NCI-H1105 treated with DMSO at 0.1 percent for 48 hours (cell line): ENCODE results near the gene DPYSL5.
A peak's percentile ranks its signal among the peaks of the same experiment; 100 is the strongest.
"Not testable (repeated sequence)": the region's sequence is repeated elsewhere in the genome, so short reads cannot be mapped to it uniquely, and the experiment has no call there.

Source experiments
- DNase-seq: peaks from one replicate; lab custom pipeline; 2025; lab: John Stamatoyannopoulos, UW

The DPYSL5 gene

DNA sequence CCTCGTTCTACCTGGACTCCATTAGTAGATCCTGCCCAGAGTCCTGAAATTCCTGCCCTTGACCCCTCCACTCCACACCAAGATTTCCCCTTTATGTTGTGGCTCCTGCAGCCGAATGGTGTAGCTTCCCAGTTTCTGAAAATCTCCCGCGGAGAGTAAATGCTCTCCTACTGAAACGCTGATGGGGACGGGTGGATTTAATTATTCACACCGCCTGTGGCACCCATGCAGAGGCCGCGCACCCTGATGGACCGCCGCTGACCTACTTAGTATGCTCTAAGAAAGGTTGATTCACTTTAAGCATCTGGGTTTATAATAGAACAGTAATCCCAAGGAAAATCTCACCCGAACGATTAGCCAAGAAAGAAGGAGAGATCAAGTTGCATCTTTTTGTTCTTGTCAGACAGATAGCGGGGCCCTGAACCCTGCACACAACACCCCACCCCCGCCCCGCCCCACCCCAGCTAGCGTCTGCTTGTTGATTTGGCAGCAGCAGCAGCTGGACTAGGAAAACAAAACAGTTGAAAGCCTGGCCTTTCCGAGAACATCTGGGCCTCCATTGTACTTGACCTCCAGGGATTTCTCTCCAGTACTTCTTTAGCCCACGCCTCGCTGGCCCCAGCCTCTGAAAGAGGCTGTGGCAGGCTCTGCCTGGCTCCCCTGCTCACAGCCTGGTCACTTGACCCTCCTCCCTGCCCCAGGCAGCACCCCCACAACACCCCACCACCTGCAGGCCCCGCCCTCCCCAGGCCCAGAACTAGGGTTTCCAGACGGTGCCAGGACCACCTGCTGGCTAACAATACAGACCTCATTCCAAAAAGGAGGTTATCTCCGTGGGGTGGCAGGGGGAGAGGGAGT, 53.6 kb downstream of the DPYSL5 start:
- DNase-seq = no peak

DNA sequence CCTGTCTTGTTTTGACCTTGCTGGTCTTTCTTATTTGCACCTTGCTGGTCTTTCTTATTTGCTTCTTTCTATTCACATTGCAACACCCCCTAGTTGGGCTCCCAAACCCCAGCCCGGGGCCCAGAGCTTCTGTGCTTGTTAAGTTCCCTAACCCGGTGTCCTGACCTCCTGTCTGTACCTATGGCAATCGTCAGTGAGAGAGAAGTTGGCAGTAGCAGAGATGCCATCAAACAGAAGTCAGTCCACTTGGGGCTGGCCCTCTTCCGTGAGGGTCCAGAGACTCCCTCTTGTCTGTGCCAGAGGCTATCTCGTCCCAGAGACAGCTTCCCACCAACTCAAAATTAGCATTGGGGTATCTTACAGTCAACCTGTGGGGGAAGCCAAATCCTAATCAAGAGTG, 55.7 kb downstream of the DPYSL5 start:
- DNase-seq = no peak

DNA sequence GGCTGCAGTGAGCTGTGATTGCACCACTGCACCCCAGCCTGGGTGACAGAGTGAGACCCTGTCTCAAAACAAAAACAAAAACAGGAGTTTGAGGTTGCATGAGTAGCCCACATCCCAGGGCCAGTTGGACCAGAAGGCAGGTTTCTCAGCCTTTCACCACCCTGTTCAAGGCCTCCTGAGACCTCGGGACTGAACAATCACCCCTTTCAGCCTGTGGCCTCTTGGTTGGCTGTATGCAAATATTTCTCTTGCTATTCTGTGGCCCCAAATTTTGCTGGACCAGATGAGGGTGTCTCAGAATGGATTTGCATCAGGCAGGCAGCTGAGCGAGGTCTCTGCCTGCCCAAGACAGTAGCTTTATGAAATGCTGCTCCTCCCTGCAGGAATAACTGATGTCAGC, 56.9 kb downstream of the DPYSL5 start:
- DNase-seq = no peak

DNA sequence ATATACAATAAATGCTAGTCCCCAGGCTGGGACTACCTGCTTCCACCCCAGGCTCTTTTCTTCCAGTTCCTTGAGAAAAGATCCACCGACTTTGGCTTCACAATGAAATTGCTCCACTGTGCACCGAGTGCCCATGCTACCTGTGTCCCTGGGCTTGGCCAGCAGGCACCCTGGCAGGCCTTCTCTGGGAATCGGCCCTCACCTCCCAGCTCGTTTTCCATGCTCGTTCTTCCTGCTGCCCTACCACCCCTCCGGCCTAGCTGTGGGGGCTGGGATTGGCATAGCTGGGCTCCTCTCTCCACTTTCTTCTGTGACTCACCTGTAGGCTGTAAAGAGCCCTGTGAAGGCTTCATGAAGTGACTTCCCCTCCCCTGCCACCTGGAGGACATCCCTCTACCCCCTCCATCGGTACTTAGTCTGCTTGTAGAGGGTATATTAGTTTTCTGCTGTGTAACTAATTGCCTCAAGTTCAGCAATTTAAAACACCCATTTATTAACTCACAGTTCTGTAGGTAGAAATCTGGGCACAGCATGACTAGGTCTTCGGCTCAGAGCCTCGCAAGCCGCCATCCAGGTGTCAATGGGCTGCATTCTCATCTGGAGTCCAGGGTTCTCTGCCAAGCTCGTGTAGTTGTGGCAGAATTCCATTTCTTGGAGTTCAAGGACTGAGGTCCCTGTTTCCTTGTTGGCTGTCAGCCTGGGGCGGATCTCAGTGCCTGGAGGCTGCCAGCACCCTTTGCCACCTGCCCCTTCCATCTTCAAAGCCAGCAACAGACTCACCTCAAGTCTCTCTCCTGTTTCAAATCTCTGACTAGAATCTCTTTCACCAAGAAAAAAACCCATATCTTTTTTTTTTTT, 57.6 kb downstream of the DPYSL5 start:
- no peak for DNase-seq

DNA sequence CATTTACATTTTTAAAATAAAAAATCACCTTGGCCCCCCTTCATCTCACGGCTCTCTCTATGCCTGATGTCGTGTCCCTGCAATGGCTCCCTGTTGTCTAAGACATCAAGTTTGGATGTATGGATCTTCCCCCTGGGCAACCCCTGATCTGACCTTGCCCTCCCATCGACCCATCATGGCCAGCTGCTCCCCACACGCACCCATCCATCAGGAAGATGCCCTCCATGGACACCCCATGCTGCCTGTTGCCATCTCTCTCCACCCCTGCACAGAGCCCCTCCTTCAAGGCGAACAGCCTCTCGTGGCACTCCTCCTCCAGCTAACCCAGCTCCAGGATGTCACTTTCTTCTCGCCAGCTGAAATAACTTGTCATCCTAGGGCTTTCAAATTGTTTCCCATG, 59.5 kb downstream of the DPYSL5 start:
- no peak for DNase-seq

DNA sequence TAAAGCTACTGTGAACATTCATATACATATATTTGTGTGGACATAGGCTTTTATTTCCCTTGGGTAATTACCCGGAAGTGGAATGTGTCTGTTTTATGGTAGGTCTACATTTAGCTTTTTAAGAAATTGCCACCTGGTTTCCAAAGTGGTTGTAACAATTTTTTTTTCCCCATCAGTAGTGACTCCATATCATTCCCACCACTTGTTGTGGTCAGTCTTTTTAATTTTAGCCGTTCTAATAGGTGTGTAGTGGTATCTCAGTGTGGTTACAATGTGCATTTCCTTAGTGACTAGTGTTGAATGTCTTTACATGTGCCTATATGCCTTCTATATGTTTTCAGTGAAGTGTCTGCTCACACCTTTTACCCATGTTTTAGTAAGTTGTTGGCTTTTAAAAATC, 62.2 kb downstream of the DPYSL5 start:
- no peak for DNase-seq

DNA sequence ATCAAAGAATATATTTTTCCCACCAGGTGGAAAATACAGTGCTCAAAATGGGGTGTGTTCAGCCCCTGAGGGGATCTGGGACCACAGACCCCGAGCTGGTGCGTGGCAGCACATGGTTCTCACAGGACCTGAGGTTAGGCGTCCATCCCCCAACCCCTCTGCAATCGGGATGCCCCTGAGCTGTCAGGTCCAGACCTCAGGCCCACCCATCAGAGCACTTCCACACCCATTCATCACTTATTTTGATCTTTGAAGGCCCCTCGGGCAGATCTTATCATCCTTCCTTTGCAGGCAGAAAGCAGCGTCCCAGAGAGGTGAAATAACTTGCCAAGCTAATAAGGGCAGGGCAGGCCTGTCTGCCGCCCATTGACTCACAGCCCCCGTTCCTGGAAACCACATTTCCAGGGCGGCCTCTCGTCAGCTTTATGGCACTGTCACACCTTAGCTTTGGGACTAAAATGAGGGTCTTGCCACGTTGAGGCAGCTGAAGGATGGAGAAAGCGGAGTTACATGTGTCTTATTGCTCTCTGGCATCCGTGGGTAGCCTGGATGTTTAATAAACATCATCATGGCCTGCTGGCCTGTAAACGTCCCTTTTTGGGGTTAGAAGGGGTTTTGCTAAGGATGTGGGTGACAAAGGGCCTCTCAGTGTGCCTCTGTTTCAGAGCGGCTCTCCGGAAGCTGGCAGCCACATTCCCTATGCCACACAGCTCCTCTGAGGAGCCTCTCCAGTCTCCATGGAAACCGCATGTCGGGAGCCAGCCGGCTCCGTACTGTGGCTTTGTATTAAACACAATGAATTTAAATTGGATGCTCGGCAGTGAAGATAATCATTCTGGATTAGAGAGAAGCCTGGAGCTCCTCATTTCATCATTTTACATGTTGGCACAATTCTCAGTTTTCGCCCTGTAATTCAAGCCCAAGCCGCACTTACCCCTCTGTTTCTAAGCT, 64.3 kb downstream of the DPYSL5 start:
- peak; percentile 86 for DNase-seq

DNA sequence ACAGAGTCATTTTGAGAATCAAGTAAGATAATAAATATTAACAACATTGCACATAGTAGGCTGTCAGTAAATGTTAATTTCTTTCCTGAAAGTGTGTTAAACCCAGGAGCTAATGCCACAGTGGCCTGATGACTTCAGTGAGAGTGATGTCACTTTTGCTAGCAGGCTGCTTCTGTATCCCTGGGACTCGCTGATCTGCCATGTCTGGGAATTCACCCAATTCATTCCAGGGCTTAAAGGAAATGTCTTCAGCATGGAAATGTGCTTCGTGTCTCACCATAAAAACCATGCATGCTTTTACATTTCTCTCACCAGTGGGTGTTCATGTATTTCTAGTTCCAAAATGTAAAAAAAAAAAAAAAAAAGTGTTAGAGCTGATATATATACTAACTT, 65.7 kb downstream of the DPYSL5 start:
- DNase-seq = no peak

DNA sequence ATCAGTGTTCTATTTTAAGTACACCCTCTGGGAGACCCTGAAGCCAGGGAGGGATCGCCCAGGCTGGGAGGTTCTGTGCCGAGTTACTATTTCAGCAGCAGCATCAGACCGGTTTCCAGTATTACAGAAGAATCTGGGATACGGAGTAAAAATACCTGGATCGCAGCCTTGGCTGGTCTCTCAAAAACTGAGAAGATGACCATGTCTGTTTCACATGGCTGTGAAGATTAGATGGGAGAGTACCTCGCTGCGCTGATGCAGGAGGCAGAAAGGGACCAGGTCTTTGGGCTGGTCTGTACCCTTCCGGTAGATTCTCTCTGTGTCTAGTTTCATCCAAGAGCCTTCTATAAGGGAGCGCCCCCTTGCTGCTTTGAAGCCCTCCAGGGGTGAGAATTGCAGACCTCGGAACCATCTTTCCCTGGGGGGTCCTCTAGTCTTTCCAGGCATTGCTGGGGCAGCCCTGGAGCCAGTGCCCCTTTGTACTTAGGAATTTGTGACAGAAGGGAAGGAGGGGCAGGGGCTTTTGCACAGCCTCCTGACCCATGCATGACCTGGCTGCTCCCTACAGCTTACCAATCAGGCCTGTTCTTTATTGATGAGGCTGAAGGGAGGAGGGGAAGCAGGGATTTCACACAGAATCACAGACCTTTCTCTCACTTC, 66.2 kb downstream of the DPYSL5 start:
- DNase-seq = no peak

DNA sequence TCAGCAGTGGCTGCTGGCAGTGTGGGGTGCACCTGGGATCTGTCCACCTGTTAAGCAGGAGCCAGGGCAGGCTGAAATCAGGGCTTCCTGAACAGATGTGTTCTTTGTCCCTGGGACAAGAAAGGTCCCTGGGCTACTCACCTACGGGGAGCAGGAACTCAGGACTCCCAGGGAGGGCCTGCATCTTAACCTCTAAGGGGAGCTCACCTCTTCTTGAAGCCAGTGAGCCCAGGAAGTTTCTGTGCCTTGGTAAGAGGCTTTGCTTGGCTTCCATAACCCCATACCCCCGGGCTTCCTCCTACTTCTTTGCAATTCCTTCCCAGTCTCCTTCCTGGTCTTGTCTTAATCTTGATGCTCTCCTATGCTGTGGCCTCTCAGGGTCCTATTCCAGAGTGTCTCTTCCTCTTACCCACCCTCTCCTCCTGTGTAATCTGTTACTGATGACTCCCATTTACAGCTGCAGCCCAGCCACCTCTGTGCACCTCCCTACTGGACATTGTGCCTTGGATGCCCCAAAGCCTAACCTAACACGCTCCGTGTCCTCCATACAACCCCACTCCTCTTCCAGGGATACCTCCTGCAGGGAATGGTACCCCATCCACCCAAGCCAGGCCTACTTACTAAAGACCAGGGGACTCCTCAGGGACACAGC, 66.9 kb downstream of the DPYSL5 start:
- DNase-seq = no peak

DNA sequence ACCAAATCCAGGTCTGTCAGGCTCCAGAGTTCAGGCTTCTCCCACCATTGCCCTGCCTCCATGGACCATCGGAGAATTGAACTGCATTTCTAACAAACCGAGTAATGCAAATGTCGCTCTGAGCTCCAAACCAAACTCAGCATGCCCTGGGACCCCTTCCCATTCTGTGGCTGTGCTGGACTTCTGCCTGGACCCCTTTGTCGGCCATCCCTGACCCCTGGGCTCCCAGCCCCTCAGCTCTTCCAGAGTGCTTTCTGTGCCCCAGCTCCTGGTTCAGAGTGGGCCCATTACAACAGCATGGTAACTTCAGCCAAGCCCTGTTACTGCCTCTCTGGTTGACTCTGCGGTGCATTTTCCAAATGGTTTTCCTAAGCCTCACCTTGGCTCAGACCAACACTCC, 67.4 kb downstream of the DPYSL5 start:
- DNase-seq = no peak

DNA sequence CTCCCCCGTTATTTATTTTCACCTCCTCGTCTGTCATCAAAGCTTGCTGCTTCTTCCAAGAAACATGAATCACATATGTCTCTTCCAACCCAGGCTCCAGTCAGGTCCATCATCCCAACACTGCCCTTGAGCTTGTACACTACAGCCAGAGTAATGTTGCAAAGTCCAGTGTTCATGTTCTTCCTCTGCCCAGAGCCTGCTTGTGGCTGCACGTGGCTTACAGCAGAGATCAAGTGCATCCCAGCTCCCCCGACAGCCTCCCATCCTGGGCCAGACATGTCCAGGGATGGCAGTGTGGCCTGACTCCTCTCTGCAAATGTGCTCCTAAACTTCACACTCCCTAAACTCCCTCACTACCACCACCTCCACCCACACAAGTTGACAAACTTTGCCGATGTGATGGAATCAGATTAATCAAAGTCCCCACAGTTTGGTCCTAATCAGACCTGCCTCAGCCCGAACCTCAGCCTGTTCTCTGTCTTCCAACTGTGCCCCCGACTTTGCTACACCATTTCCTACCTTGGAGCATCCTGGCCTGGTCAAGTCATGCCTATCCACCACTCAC, 68.3 kb downstream of the DPYSL5 start:
- DNase-seq = no peak

DNA sequence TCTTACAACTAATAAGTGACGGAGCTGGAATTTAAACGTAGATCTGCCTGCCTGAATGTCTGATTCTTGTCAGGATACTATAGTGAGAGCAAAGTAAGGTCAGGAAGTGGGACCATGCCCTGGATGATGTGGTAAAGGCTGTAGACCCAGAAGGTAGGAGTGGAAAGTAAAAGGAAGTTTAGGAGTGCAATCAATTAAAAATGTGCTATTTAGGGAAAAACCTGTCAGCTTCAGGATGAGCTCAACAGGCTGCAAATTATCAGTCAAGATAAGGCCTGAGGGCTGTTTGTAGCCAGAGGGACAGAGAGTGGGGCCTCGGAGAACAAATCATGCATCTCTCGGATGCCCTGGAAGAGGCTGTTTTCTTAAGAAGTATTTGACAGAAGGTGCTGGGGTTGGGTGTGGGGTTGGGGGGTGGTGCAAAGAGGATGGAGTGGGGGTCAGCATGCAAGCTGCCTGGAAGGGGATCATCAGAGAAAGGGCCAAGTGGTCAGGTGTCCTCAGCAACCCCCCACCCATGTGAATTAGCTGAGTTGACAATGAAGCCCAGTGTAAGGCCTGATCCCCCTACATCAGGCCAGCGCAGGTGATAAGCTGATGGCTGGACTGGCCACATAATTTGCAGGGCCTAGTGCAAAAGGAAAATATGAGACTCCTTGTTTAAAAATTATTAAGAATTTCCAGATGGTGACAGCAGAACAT, 69.4 kb downstream of the DPYSL5 start:
- no peak for DNase-seq

DNA sequence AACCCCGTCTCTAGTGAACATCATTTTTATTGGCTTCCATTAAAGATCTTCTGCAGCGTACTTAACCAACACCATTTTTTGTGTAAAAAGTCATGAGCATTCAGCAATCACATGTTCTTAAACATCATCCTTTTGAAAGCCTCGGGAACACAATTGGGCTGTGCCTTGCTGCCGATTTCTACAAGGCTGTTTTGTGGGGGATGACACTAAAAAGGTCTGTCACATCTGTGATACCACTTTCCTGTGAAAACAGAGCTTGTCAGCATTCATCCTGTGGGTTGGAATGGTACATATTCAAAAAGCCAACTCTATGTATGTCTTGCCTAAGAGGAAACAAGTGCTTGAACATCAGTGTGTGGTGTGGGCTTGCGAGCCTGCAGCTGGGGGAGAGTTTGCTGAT, 73.4 kb downstream of the DPYSL5 start:
- no peak for DNase-seq

DNA sequence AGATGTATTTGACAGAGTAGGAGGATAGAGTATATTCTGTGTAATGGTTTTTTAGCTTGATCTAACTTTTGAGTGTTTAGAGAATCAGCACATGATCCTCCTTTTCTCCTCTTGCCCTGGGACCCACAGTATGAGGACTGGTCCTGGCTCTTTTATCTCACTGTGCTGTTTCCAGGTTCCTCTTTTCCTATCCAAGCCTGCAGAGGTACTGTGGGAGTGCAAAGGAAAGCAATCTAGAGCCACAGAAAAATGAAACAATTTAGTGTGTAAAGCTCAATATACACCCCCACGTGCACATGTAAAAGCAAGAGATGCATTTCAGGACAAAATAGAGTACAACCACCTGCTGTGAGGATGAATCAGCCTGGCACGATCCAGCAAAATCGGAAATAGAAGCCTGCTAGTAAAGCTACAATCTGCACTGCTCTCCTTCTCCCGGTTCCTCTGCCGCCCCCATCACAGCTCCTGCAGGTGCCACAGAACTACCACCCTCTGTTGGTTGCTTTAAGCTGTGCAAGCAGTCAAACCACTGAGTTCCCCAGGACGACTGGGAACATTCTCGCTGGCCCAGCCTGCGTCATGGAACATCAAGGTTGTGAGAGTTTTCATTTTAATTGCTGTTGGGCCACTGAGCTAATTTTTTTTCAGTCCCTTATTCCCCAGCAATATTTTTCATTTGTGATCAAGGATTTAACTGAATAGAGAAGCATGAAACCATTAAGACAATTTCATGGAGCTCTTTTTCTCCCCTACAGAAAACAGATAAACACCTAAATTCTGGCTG, 74.7 kb downstream of the DPYSL5 start:
- DNase-seq = peak; percentile 17

DNA sequence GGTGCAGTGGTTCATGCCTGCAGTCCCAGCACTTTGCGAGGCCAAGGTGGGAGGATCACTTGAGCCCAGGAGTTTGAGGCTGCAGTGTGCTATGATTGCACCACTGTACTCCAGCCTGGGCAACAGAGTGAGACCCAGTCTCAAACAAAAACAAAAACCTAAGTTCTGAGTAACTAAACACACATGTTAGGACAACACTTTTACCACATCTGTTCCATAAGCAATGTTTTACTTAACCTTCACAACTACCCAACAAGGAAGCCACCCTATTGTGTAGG, 75.2 kb downstream of the DPYSL5 start:
- not testable (repeated sequence) for DNase-seq

DNA sequence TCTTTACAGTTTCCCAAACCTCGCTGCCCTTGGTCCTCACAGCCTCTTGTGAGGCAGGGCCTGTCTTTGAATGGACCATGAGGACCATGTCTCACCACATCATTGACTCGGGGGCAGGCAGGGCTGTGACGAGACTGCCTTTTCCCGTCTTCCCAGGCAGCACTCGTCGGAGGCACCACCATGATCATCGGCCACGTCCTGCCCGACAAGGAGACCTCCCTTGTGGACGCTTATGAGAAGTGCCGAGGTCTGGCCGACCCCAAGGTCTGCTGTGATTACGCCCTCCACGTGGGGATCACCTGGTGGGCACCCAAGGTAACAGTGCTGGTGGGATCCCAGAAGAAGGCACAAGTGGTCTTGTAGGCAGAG, 76.8 kb downstream of the DPYSL5 start:
- DNase-seq = no peak

DNA sequence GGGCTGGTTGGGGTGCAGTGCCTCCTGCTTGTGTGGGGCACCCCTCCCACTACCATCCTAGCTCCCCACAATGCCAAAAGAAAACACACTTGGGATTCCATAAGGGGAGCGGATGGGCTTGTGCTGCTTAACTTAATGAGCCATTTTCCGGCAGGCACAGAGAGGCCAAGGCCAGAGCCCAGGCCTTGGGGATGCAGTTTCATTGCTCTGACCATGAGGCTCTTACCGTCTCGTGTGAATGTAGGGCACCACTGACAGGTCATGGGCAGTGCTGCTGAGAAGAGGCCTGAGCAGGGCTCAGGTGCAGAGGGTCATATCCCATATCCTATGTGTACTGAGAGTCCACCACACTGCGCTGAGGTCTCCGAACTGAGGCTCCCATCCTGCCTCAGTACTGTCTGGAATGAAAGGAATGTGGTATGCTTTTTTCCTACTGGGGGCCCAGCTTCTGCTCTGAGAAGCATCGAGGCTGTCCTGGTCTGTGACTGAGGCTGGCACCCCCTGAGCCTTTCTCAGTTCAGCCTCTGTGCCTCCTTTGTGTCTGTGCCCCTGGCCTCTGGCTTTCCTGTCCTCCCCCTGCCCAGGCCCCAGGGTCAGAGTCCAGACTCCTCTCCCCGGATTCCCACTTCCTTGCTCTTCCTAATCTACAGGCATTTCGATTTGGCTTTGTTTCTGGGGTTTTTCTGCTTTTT, 77.3 kb downstream of the DPYSL5 start:
- no peak for DNase-seq

DNA sequence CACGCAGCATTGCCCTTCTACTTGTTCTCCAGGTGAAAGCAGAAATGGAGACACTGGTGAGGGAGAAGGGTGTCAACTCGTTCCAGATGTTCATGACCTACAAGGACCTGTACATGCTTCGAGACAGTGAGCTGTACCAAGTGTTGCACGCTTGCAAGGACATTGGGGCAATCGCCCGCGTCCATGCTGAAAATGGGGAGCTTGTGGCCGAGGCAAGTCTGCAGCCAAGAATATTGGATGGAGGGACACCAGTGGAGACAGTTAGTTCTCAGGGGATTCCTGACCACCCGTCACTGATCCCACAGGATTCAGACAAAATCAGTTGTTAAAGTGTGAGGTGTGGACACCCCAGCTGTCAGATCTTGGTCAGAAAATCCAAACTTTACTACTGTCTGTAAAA, 79.3 kb downstream of the DPYSL5 start:
- no peak for DNase-seq
